Vagina (tissue), 2 donors: ENCODE data around the gene FGF14.

Experiments
- POLR2AphosphoS5 ChIP-seq, 2 donors: sonication (generic); formaldehyde crosslinking; IDR thresholded peaks; one replicate each; pipeline ENCODE4 v1.9.0; 2017; ENCODE audit warnings: antibody characterized with exemption in 2 of 2, mild to moderate bottlenecking in 2 of 2, low read depth in 1 of 2; ENCODE audit not compliant: insufficient read depth in 1 of 2
- TF ChIP-seq, protein P1 (sequence below), 3 experiments: fragments of 450-650 bp in 2 of 3; fragments of 200-600 bp in 1 of 3; sonication (generic) in 1 of 3; IDR thresholded peaks; one replicate each; pipeline ENCODE4 v1.5.1; 2017 to 2019; ENCODE audit warnings: antibody characterized with exemption in 3 of 3, mild to moderate bottlenecking in 2 of 3, moderate library complexity in 2 of 3

DNA sequence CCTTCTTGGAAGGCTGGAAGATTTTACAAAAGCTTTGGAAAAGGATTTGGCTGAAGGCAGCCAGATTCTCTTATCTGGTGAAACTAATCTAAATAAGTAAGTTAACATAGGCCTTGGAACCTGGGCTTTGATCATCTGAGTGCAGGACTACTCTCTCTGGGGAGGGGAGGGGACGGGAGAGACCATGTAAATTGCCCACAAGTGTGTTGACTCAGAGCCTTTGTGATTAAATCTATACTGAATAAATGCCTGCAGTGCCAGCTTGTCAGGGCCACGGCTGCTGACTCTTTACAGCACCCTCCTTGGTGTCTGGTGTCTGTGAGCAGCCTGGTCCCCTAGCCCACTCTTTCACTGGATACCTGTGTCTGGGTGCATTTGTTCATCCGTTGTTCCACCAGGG, 698.0 kb downstream of the FGF14 start:
- TF ChIP-seq, protein P1, sequence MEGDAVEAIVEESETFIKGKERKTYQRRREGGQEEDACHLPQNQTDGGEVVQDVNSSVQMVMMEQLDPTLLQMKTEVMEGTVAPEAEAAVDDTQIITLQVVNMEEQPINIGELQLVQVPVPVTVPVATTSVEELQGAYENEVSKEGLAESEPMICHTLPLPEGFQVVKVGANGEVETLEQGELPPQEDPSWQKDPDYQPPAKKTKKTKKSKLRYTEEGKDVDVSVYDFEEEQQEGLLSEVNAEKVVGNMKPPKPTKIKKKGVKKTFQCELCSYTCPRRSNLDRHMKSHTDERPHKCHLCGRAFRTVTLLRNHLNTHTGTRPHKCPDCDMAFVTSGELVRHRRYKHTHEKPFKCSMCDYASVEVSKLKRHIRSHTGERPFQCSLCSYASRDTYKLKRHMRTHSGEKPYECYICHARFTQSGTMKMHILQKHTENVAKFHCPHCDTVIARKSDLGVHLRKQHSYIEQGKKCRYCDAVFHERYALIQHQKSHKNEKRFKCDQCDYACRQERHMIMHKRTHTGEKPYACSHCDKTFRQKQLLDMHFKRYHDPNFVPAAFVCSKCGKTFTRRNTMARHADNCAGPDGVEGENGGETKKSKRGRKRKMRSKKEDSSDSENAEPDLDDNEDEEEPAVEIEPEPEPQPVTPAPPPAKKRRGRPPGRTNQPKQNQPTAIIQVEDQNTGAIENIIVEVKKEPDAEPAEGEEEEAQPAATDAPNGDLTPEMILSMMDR (IDR thresholded peaks at IDR 0.05), result no peak
- TF ChIP-seq POLR2AphosphoS5 (IDR thresholded peaks at IDR 0.05; ENCODE audit: insufficient read depth in 1 of 2, low read depth in 1 of 2), result no peak
